ENCODE measurements around the gene KLHL12.

Gene KLHL12

DNA sequence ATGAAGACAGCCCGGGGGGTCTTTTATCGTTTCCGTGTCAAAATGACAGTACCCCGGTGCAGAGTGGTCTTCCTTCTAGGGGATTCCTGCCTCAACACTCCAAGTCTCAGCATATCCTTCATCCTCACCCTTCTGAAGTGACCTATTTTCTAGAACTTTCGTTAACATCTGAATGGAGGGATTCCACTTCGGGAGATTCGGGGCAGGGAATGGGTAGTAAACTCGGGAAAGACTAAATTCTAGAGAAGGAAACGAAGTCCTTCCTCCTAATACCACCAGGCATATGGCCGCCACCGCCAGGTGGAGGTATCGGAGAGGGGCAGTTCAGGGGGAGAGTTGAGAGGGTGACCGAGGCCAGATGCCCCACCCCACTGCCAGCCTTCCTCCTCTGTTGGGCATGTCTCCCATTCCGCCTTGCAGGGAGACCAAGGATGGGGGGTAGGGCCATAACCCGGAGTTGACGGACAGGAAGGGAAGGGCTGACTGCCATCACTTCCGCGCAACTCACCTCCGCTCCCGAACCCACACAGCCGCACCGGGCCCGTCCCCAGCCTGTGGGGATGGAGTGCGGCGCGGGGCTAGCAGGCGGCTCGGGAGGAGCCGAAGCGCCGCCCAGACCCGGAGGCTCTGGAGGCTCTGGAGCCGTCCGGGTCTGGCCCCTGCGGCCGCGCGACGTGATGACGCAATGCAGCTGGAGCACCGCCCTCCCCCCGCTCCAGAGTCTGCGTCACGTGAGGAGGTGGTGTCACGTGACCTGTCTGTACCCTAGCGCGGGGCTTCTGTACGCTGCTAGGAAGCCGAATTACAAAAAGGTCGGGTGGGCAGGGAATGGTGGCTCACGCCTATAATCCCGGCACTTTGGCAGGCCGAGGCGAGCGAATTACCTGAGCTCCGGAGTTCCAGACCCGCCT, at the start of gene KLHL12:
Gene KLHL12, minus strand, starts transcription at position 654 of the 911 bp plus-strand sequence. CDS start 2,072 bp downstream, outside the sequence.
- peak within 1 kb of the TSS; percentile 95 for H3K27ac Mint-ChIP-seq
- peaks cover 3% of the 10 kb centered on the region for H3K27me3 Mint-ChIP-seq
- H3K4me1 Mint-ChIP-seq (ENCODE audit: low read depth) = peaks cover 40% of the 10 kb centered on the region
- H3K4me3 Mint-ChIP-seq = peak within 1 kb of the TSS; percentile 91
- peaks cover 40% of the 10 kb centered on the region for H3K36me3 Mint-ChIP-seq (ENCODE audit: low read depth)
- intact Hi-C loops (cut with micrococcal nuclease) = loop anchor here (2.0 to 5.0 kb wide), 3 partner anchors 40 to 72 kb away; partner anchors contain the start of genes CYB5R1 and RABIF
- no peaks in the 10 kb centered on the region for H3K9me3 Mint-ChIP-seq

DNA sequence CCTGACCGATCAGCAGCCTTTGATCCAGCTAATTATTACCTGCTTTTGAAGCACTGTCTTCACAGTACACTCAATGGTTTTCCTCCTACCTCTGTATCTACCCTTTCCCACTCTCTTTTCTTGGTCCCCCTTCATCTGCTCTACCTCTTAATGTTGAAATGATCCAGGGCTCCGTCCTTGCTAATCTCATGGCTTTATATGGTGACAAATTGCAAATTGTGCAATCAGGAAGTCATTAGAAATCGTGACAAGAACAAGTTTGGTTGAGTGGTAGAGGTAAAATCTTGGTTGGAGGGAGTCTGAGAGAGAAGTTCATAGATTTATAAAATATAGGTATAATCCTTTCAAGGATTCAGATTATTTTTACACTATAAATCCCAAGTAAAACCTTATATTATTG, 49.6 kb upstream of the KLHL12 start:
- no peak overlapping the region for H3K4me3 Mint-ChIP-seq
- H3K27me3 Mint-ChIP-seq = no peaks in the 10 kb centered on the region
- no peaks in the 10 kb centered on the region for H3K9me3 Mint-ChIP-seq
- no peaks in the 10 kb centered on the region for H3K36me3 Mint-ChIP-seq (ENCODE audit: low read depth)
- peak overlapping the region; percentile 22 for H3K27ac Mint-ChIP-seq
- peaks cover 44% of the 10 kb centered on the region for H3K4me1 Mint-ChIP-seq (ENCODE audit: low read depth)
- intact Hi-C loops (cut with micrococcal nuclease) = no loop called here

DNA sequence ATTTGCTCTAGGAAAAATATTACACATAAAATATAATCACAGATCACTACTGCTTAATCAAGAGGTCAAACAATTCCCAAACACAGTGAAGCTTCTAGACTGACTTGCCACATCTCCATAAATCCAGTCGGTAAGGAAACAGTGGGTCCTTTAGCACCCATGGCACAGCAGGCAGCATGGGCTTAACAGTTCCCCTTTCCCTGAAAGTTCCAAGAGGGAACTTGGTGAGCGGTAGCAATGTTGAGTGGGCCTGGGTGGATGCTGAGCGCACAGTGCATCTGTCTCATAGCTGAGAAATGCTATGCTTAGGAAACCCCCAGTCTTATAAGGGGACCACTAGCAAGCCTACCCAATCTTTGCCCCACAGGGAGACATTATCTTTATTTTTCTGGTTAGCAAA, 47.8 kb upstream of the KLHL12 start:
- Mint-ChIP-seq H3K27ac (no peak overlapping the region), H3K9me3 (no peaks in the 10 kb centered on the region), H3K36me3 (ENCODE audit: low read depth) (no peaks in the 10 kb centered on the region), H3K4me1 (ENCODE audit: low read depth) (peaks cover 48% of the 10 kb centered on the region), H3K4me3 (no peak overlapping the region), H3K27me3 (no peaks in the 10 kb centered on the region)
- intact Hi-C loops (cut with micrococcal nuclease) = no loop called here

DNA sequence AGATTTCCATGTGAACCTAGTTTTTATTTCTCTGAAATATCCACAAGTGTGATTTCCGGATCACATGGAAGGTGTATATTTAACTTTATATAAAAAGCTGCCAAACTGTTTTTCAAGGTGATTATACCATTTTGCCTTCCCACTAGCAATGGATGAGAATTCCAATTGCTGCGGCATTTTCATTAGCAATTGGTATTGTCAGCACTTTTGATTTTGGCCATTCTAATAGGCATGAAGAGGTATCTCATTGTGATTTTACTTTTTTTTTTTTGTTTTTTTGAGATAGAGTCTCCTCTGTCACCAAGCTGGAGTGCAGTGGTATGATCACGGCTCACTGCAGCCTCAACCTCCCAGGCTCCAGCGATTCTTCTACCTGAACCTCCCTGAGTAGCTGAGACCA, 45.0 kb upstream of the KLHL12 start:
- peaks cover 48% of the 10 kb centered on the region for H3K4me1 Mint-ChIP-seq (ENCODE audit: low read depth)
- no peak overlapping the region for H3K4me3 Mint-ChIP-seq
- no peaks in the 10 kb centered on the region for H3K27me3 Mint-ChIP-seq
- H3K9me3 Mint-ChIP-seq = no peaks in the 10 kb centered on the region
- H3K36me3 Mint-ChIP-seq (ENCODE audit: low read depth) = peaks cover under 1% of the 10 kb centered on the region
- H3K27ac Mint-ChIP-seq = no peak overlapping the region
- intact Hi-C loops (cut with micrococcal nuclease) = no loop called here

DNA sequence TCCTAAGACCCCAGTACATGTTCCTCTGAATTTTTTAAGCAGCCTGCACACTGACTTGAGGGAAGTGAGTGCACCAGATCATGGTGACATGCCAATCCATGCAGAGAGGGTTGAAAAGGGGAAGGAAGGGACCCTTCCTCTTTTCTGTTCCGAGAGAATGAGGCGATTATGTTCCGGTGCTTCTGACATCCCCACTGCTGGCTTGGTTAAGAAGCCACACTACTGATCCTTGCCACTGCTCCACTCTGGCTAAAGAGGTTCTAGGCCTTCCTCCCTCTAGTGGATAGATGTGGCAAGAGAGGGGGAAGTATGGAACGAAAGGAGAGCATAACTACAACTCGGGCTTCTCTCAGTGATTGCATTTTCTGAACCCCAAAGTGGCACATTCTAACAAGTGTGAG, 41.9 kb upstream of the KLHL12 start:
- H3K4me1 Mint-ChIP-seq (ENCODE audit: low read depth) = peaks cover 53% of the 10 kb centered on the region
- peak overlapping the region; percentile 94 for H3K27ac Mint-ChIP-seq
- intact Hi-C loops (cut with micrococcal nuclease) = loop anchor here (1.0 to 5.0 kb wide), 4 partner anchors 17 to 80 kb away; partner anchors contain the start of genes KLHL12, RABIF and TMEM183A
- peaks cover 28% of the 10 kb centered on the region for H3K36me3 Mint-ChIP-seq (ENCODE audit: low read depth)
- H3K9me3 Mint-ChIP-seq = no peaks in the 10 kb centered on the region
- H3K27me3 Mint-ChIP-seq = no peaks in the 10 kb centered on the region
- H3K4me3 Mint-ChIP-seq = peak overlapping the region; percentile 39

DNA sequence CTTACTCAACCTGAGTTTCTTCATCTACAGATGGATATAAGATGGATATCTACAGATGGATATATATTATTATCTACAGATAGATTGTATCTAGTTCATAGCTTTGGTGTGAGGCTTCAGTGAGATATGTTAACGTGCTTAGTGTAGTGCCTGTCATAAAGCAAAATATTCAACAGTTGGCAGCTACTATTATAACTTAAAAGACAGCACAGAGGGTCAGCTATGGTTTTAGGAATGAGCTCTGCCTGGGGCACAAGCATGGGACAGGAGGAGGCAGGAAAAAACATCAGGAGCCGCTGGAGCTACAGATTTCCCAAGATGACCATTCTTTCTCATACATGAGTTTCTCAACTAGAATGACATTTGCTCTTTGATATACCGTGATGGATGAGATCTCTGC, 41.3 kb upstream of the KLHL12 start:
- peak overlapping the region; percentile 94 for H3K27ac Mint-ChIP-seq

DNA sequence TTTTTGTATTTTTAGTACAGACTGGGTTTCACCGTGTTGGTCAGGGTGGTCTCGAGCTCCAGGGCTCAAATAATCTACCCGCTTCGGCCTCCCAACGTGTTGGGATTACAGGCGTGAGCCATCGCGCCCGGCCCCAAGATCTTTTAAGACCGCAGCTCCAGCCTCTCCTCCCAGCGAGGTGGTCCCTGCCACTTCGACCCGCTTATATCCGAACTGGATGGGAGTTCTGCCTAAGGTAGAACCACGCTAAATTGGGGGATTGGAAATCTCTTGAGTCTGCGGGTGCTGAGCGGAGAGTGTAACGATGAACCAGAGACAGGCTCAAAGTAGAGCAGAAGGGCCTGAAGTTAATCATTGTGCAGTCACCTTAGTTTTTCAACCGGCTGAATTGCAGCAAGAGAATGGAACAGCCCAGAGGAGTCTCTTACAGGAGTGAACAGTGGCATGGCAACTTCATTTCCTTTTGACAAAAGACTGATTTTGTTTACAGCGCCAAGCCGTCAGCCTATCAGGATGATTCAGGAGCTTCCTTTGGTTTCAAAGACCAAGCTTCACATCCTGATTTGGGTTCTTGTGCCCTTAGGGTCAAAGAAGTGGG, 40.7 kb upstream of the KLHL12 start:
- Mint-ChIP-seq H3K27ac (peak overlapping the region; percentile 94), H3K36me3 (ENCODE audit: low read depth) (peaks cover 39% of the 10 kb centered on the region), H3K9me3 (no peaks in the 10 kb centered on the region), H3K4me3 (peak overlapping the region; percentile 81), H3K27me3 (no peaks in the 10 kb centered on the region), H3K4me1 (ENCODE audit: low read depth) (peaks cover 56% of the 10 kb centered on the region)
- intact Hi-C loops (cut with micrococcal nuclease) = loop anchor here (1.0 to 5.0 kb wide), 4 partner anchors 9 to 79 kb away; partner anchors contain the start of genes ADIPOR1, KLHL12, RABIF and TMEM183A

More for the DNA sequence above, 41.3 kb upstream of the KLHL12 start:
- intact Hi-C loops (cut with micrococcal nuclease) = loop anchor here (2.0 to 5.0 kb wide), 3 partner anchors 39 to 80 kb away; partner anchors contain the start of genes KLHL12, RABIF and TMEM183A
- peak overlapping the region; percentile 39 for H3K4me3 Mint-ChIP-seq
- H3K36me3 Mint-ChIP-seq (ENCODE audit: low read depth) = peaks cover 33% of the 10 kb centered on the region
- no peaks in the 10 kb centered on the region for H3K27me3 Mint-ChIP-seq
- peaks cover 53% of the 10 kb centered on the region for H3K4me1 Mint-ChIP-seq (ENCODE audit: low read depth)
- no peaks in the 10 kb centered on the region for H3K9me3 Mint-ChIP-seq

DNA sequence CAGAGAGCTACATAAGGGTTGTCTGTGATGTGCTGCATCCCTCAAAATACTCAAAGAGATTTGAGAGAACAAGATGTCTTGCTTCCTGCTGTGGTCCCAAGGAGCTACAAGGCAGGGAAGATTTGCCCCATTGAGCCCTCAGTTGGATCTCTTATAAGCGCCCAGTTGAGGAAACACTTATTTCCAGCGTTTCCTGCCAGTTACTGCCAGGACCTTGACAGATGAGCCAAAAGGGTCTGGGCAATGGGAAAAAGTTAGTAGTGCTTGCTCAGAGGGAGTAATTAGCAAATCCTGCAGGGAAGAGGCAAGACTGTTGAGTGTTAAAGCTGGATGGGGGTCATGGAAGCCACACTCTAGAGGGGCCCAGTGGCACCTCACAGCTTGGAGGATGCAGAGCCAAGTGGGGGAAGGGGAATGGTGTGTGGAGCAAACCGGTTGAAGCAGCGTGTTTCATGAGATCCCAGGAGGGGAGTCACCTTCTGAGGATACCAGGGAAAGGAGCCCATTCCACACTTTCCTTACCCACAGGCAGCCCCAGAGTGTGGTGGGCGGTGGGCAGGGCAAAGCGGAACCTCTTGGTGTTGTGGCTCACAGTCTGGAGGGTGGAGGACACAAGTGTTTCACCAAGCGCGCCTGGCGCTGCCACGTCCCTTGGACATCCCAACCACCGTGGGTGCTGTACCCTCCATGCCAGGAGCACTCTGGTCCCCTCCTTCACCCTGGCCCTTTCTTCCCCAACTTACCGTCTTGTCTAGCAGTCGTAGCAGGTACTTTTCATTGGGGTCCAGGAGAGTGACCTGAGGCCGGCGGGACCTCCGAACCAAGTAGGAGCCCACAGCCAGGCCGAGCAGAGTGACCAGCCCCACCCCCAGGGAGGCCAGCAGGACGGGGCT, 39.2 kb upstream of the KLHL12 start:
- Mint-ChIP-seq H3K9me3 (no peaks in the 10 kb centered on the region), H3K4me1 (ENCODE audit: low read depth) (peaks cover 59% of the 10 kb centered on the region), H3K36me3 (ENCODE audit: low read depth) (peaks cover 54% of the 10 kb centered on the region), H3K27me3 (no peaks in the 10 kb centered on the region), H3K27ac (peak overlapping the region; percentile 94), H3K4me3 (peak overlapping the region; percentile 85)
- intact Hi-C loops (cut with micrococcal nuclease) = loop anchor here (5.0 kb wide), 2 partner anchors 39 to 41 kb away; partner anchors contain the start of genes KLHL12 and TMEM183A

DNA sequence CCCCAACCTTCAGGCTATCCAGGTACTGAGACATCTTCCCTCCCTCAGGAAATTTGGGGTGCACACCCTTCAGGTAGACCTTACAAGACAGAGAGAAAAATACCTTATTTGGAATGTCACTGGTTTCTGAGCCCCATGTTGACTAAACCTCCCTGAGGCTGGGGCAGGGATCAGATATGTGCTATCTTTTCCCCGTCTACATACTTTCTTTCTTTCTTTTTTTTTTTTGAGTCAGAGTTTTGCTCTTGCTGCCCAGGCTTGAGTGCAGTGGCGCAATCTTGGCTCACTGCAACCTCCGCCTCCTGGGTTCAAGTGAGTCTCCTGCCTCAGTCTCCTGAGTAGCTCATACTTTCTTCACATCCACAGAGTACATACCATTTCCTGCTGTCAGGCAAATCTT, 38.4 kb upstream of the KLHL12 start:
- Mint-ChIP-seq H3K36me3 (ENCODE audit: low read depth) (peaks cover 63% of the 10 kb centered on the region), H3K27me3 (no peaks in the 10 kb centered on the region), H3K9me3 (no peaks in the 10 kb centered on the region), H3K27ac (no peak overlapping the region), H3K4me3 (no peak overlapping the region), H3K4me1 (ENCODE audit: low read depth) (peaks cover 55% of the 10 kb centered on the region)
- intact Hi-C loops (cut with micrococcal nuclease) = loop anchor here (5.0 kb wide), 2 partner anchors 38 to 42 kb away; partner anchors contain the start of genes KLHL12 and TMEM183A

DNA sequence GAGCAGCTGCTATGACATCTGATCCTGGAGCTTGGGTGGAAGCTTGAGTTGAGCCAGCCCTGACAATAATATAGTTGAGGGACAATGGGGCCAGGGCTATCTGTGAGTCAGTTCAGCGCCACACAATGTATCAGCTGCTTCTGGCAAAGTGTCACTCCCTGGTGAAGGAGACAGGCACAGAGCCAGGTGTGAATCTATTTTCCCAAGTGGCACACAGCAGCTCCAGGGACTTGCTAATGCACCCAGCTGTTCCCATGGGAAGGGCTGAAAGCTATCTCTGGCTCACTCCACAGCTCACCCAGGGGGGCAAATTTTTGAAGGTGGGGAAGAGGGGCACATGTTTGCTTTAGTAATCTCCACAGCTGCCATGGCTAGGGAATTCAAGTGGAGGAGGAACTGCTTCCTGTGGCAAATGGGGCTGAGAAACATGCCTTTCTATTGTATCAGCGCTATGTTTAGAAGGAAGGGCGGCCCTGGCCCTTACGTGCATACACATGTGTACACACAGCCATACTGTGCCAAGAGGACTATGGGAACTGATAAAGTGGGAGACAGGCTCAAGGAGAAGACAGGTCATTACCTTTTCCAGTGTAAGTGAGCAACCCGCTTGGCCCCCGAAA, 37.9 kb upstream of the KLHL12 start:
- intact Hi-C loops (cut with micrococcal nuclease) = loop anchor here (5.0 kb wide), 2 partner anchors 38 to 42 kb away; partner anchors contain the start of genes KLHL12 and TMEM183A
- H3K4me3 Mint-ChIP-seq = no peak overlapping the region
- peaks cover 66% of the 10 kb centered on the region for H3K36me3 Mint-ChIP-seq (ENCODE audit: low read depth)
- no peaks in the 10 kb centered on the region for H3K27me3 Mint-ChIP-seq
- H3K27ac Mint-ChIP-seq = no peak overlapping the region
- H3K4me1 Mint-ChIP-seq (ENCODE audit: low read depth) = peaks cover 50% of the 10 kb centered on the region
- H3K9me3 Mint-ChIP-seq = no peaks in the 10 kb centered on the region

DNA sequence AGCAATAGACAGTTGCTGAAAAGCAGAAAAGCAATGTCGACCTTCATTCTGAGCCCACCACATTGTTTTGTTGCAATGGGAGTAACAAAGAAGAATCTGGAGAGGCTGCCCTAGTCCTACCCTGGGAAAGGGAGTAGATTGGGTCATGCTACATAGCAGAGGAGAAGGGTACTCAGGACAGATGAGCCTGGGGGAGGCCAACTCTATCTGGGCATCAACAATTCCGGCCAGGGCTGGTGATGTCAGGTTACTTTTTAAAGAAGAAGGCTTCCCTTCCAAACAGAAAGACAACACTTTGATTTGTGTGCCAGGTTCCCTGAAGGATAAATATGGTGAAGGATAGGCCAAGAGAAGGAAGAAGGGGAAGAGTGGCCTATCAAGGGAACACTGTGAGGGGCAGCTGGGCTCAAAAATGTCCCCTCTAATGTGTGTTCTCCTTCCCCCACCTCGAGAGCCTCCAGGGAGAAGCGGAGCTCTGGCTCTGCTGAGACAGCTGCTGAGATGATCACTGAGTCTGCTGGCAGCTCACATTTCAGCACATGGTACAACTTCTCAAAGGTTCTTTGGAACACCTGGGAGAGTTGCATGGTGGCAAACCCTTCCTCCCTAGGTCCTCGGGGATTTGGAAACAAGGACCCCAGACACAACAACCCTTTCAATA, 34.3 kb upstream of the KLHL12 start:
- Mint-ChIP-seq H3K27ac (no peak overlapping the region), H3K4me1 (ENCODE audit: low read depth) (peaks cover 46% of the 10 kb centered on the region), H3K27me3 (no peaks in the 10 kb centered on the region), H3K4me3 (no peak overlapping the region), H3K36me3 (ENCODE audit: low read depth) (peaks cover 68% of the 10 kb centered on the region), H3K9me3 (no peaks in the 10 kb centered on the region)
- intact Hi-C loops (cut with micrococcal nuclease) = no loop called here

DNA sequence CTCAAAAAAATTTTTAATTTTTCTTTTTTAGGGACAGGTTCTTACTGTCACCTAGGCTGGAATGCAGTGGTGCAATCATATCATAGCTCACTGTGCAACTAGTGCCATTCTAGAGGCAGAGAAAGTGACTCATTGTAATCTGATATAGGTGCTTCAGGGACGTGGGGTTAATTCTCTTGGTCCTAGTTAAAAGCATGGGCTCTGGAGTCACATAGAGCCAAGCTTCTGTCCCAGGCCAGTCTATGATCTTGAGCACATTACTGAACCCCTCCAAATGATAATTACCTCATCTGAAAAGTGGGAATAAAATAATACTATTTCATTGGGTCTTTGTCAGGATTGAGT, 32.2 kb upstream of the KLHL12 start:
- intact Hi-C loops (cut with micrococcal nuclease) = no loop called here
- Mint-ChIP-seq H3K27ac (no peak overlapping the region), H3K36me3 (ENCODE audit: low read depth) (peaks cover 63% of the 10 kb centered on the region), H3K4me1 (ENCODE audit: low read depth) (peaks cover 41% of the 10 kb centered on the region), H3K4me3 (no peak overlapping the region), H3K9me3 (no peaks in the 10 kb centered on the region), H3K27me3 (no peaks in the 10 kb centered on the region)
